ENCODE measurements around the gene TXNDC11. TPM values are rescaled to one million over a fixed set of nuclear protein-coding genes. Genes with fewer than 3 reads are reported as not detected.

The TXNDC11 gene
- total RNA-seq, 1 donor from 2014 or later: 59.4 TPM

GRCh38 chr16:11640987-11641817, 101.5 kb downstream of the TXNDC11 start:
- Histone ChIP-seq H3K4me1 (peaks cover 21% of the 10 kb centered on the region), H3K27me3 (no peaks in the 10 kb centered on the region), H3K9me3 (no peaks in the 10 kb centered on the region), H3K27ac (peak overlapping the region; percentile 98), H3K36me3 (no peaks in the 10 kb centered on the region), H3K4me3 (no peak overlapping the region)
- TF ChIP-seq POLR2AphosphoS5 (IDR thresholded peaks at IDR 0.05; ENCODE audit: insufficient read depth in 1 of 2, low read depth in 1 of 2): peak in 1 of 2 donors; percentile 62
- no peak for TF ChIP-seq POLR2A (IDR thresholded peaks at IDR 0.05)
- TF ChIP-seq CTCF (IDR thresholded peaks at IDR 0.05): peak; percentile 70 to 84 (median 81)
- intact Hi-C loops (cut with DNase I): loop anchor here (5.0 kb wide), 2 partner anchors 54 to 109 kb away; partner anchors contain the start of gene LITAF
- no peak for DNase-seq (ENCODE audit: extremely low spot score in 2 of 2)

GRCh38 chr16:11639925-11640899, 102.4 kb downstream of the TXNDC11 start:
- intact Hi-C loops (cut with DNase I): loop anchor here (5.0 kb wide), 2 partner anchors 53 to 108 kb away; partner anchors contain the start of gene LITAF
- peak overlapping the region in 1 of 2 donors; percentile 22 for H3K4me3 ChIP-seq

GRCh38 chr16:11639008-11639562, 103.6 kb downstream of the TXNDC11 start:
- Histone ChIP-seq H3K36me3 (no peaks in the 10 kb centered on the region), H3K4me1 (peaks cover 21% of the 10 kb centered on the region), H3K4me3 (no peak overlapping the region), H3K27me3 (no peaks in the 10 kb centered on the region), H3K9me3 (no peaks in the 10 kb centered on the region), H3K27ac (peak overlapping the region; percentile 98)
- no peak for DNase-seq (ENCODE audit: extremely low spot score in 2 of 2)
- TF ChIP-seq CTCF (IDR thresholded peaks at IDR 0.05) (no peak), POLR2A (IDR thresholded peaks at IDR 0.05) (no peak), POLR2AphosphoS5 (IDR thresholded peaks at IDR 0.05; ENCODE audit: insufficient read depth in 1 of 2, low read depth in 1 of 2) (no peak)
- intact Hi-C loops (cut with DNase I): no loop called here

More at GRCh38 chr16:11639925-11640899, 102.4 kb downstream of the TXNDC11 start:
- TF ChIP-seq POLR2A (IDR thresholded peaks at IDR 0.05) (peak in 1 of 2 donors; percentile 71), POLR2AphosphoS5 (IDR thresholded peaks at IDR 0.05; ENCODE audit: insufficient read depth in 1 of 2, low read depth in 1 of 2) (peak; percentile 98), CTCF (IDR thresholded peaks at IDR 0.05) (no peak)
- no peaks in the 10 kb centered on the region for H3K27me3 ChIP-seq
- peak in 1 of 2 donors; percentile 99 for DNase-seq (ENCODE audit: extremely low spot score in 2 of 2)
- peaks cover 21% of the 10 kb centered on the region for H3K4me1 ChIP-seq
- no peaks in the 10 kb centered on the region for H3K9me3 ChIP-seq
- no peaks in the 10 kb centered on the region for H3K36me3 ChIP-seq
- peak overlapping the region; percentile 98 for H3K27ac ChIP-seq

- H3K27me3 ChIP-seq: no peaks in the 10 kb centered on the region
- H3K9me3 ChIP-seq: no peaks in the 10 kb centered on the region
- intact Hi-C loops (cut with DNase I): no loop called here
- H3K36me3 ChIP-seq: no peaks in the 10 kb centered on the region
- H3K4me3 ChIP-seq: no peak overlapping the region
- no peak for DNase-seq (ENCODE audit: extremely low spot score in 2 of 2)
- H3K4me1 ChIP-seq: peaks cover 30% of the 10 kb centered on the region
- TF ChIP-seq POLR2AphosphoS5 (IDR thresholded peaks at IDR 0.05; ENCODE audit: insufficient read depth in 1 of 2, low read depth in 1 of 2): no peak
- no peak for TF ChIP-seq CTCF (IDR thresholded peaks at IDR 0.05)
- no peak for TF ChIP-seq POLR2A (IDR thresholded peaks at IDR 0.05)
- no peak overlapping the region for H3K27ac ChIP-seq
Observed at GRCh38 chr16:11638140-11638539, 104.5 kb downstream of the TXNDC11 start.

Measured in vagina (tissue), 2 donors.